ENCODE results near the gene SDK1. TPM values are rescaled to one million over a fixed set of nuclear protein-coding genes. Genes with fewer than 3 reads are reported as not detected.

SDK1 gene
- total RNA-seq, 2 experiments from 2014 or later = 0.19 to 0.36 TPM

GRCh38 chr7:3466261-3466660, 165.2 kb downstream of the SDK1 start:
- DNase-seq (ENCODE audit: low spot score) = no peak
- H3K9me2 ChIP-seq (ENCODE audit: insufficient read depth, low read length) = no peaks in the 10 kb centered on the region
- no peaks in the 10 kb centered on the region for H3K9me3 ChIP-seq (ENCODE audit: low read length)
- no peaks in the 10 kb centered on the region for H4K20me1 ChIP-seq (ENCODE audit: insufficient read depth, low read length)
- H2AFZ ChIP-seq (ENCODE audit: low read length) = no peak overlapping the region
- no peak overlapping the region for H3K27ac ChIP-seq (ENCODE audit: low read depth, low read length, poor library complexity, severe bottlenecking)
- POLR2A ChIA-PET = interaction anchor here (1.0 kb wide), 1 partner anchor 10 kb away, joined by 3 read pairs; no protein-coding TSS in a partner anchor
- no peak overlapping the region for H3K4me3 ChIP-seq (ENCODE audit: low read depth, low read length, poor library complexity, severe bottlenecking)
- H3K36me3 ChIP-seq (ENCODE audit: insufficient read depth, low read length) = no peaks in the 10 kb centered on the region
- CTCF ChIA-PET (ENCODE audit: unreplicated experiment) = no interaction called here
- no peak for TF ChIP-seq EZH2phosphoT487 (IDR thresholded peaks at IDR 0.05; ENCODE audit: borderline replicate concordance, low read depth, low read length)
- no peak for TF ChIP-seq CTCF (conservative IDR thresholded peaks at IDR 0.05; ENCODE audit: low read length)
- H3K79me2 ChIP-seq (ENCODE audit: insufficient read depth, low read depth, low read length) = no peaks in the 10 kb centered on the region
- H3K4me2 ChIP-seq (ENCODE audit: low read length) = no peak overlapping the region
- BruUV-seq (replicated peaks) = no TSS peak
- intact Hi-C loops (cut with micrococcal nuclease; ENCODE audit: unreplicated experiment) = no loop called here
- no peaks in the 10 kb centered on the region for H3K4me1 ChIP-seq (ENCODE audit: insufficient read depth, low read length, poor library complexity, severe bottlenecking)

DNA sequence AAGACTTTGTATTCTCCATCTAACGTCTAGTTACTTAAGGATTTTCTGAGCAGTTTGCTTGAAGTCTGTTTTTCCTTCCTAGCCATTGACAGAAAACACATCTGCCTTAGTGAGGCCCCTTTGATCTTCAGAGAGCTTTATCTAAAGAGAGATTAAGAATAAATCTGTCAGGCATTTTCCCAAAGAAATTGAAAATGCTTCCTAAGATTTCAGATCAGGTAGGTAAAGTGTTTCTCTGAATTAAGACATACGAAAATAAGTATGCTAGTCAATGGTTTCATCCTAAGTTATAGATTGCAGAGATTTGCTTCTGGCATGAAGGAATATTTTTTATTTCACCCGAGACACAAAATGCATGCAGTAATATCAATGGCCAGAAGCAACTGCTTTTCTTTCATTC, 168.6 kb downstream of the SDK1 start:
- no peaks in the 10 kb centered on the region for H3K4me1 ChIP-seq (ENCODE audit: insufficient read depth, low read length, poor library complexity, severe bottlenecking)
- intact Hi-C loops (cut with micrococcal nuclease; ENCODE audit: unreplicated experiment) = no loop called here
- no peak overlapping the region for H3K27ac ChIP-seq (ENCODE audit: low read depth, low read length, poor library complexity, severe bottlenecking)
- DNase-seq (ENCODE audit: low spot score) = no peak
- H3K9me2 ChIP-seq (ENCODE audit: insufficient read depth, low read length) = no peaks in the 10 kb centered on the region
- POLR2A ChIA-PET = no interaction called here
- H3K79me2 ChIP-seq (ENCODE audit: insufficient read depth, low read depth, low read length) = no peaks in the 10 kb centered on the region
- H3K4me2 ChIP-seq (ENCODE audit: low read length) = no peak overlapping the region
- no peaks in the 10 kb centered on the region for H3K36me3 ChIP-seq (ENCODE audit: insufficient read depth, low read length)
- CTCF ChIA-PET (ENCODE audit: unreplicated experiment) = no interaction called here
- H2AFZ ChIP-seq (ENCODE audit: low read length) = no peak overlapping the region
- no peaks in the 10 kb centered on the region for H4K20me1 ChIP-seq (ENCODE audit: insufficient read depth, low read length)
- no TSS peak for BruUV-seq (replicated peaks)
- no peaks in the 10 kb centered on the region for H3K9me3 ChIP-seq (ENCODE audit: low read length)
- no peak for TF ChIP-seq CTCF (conservative IDR thresholded peaks at IDR 0.05; ENCODE audit: low read length)
- no peak for TF ChIP-seq EZH2phosphoT487 (IDR thresholded peaks at IDR 0.05; ENCODE audit: borderline replicate concordance, low read depth, low read length)
- no peak overlapping the region for H3K4me3 ChIP-seq (ENCODE audit: low read depth, low read length, poor library complexity, severe bottlenecking)

GRCh38 chr7:3480197-3480596, 179.1 kb downstream of the SDK1 start:
- ChIA-PET POLR2A (interaction anchor here (1.3 kb wide), 1 partner anchor 14 kb away, joined by 4 read pairs; no protein-coding TSS in a partner anchor), CTCF (ENCODE audit: unreplicated experiment) (interaction anchor here (0.6 kb wide), 1 partner anchor 538 kb away, joined by 3 read pairs; no protein-coding TSS in a partner anchor)
- TF ChIP-seq EZH2phosphoT487 (IDR thresholded peaks at IDR 0.05; ENCODE audit: borderline replicate concordance, low read depth, low read length) (no peak), CTCF (conservative IDR thresholded peaks at IDR 0.05; ENCODE audit: low read length) (no peak)
- no peak overlapping the region for H3K4me2 ChIP-seq (ENCODE audit: low read length)
- DNase-seq (ENCODE audit: low spot score) = no peak
- H3K79me2 ChIP-seq (ENCODE audit: insufficient read depth, low read depth, low read length) = no peaks in the 10 kb centered on the region
- no peaks in the 10 kb centered on the region for H3K4me1 ChIP-seq (ENCODE audit: insufficient read depth, low read length, poor library complexity, severe bottlenecking)
- BruUV-seq (replicated peaks) = no TSS peak
- H3K4me3 ChIP-seq (ENCODE audit: low read depth, low read length, poor library complexity, severe bottlenecking) = no peak overlapping the region
- no peaks in the 10 kb centered on the region for H4K20me1 ChIP-seq (ENCODE audit: insufficient read depth, low read length)
- H3K9me2 ChIP-seq (ENCODE audit: insufficient read depth, low read length) = no peaks in the 10 kb centered on the region
- H2AFZ ChIP-seq (ENCODE audit: low read length) = no peak overlapping the region
- H3K27ac ChIP-seq (ENCODE audit: low read depth, low read length, poor library complexity, severe bottlenecking) = no peak overlapping the region
- H3K9me3 ChIP-seq (ENCODE audit: low read length) = no peaks in the 10 kb centered on the region
- intact Hi-C loops (cut with micrococcal nuclease; ENCODE audit: unreplicated experiment) = no loop called here
- no peaks in the 10 kb centered on the region for H3K36me3 ChIP-seq (ENCODE audit: insufficient read depth, low read length)

Measured in OCI-LY7 (cell line).